GM18907 (cell line): ENCODE measurements around the gene RIC3.

Source experiments
- ATAC-seq: cut with Tn5 transposase; IDR thresholded peaks from one replicate; pipeline ENCODE4 v1.9.1; 2021; ENCODE audit warnings: mild to moderate bottlenecking, moderate library complexity; ENCODE audit not compliant: unreplicated experiment

RIC3 gene

DNA sequence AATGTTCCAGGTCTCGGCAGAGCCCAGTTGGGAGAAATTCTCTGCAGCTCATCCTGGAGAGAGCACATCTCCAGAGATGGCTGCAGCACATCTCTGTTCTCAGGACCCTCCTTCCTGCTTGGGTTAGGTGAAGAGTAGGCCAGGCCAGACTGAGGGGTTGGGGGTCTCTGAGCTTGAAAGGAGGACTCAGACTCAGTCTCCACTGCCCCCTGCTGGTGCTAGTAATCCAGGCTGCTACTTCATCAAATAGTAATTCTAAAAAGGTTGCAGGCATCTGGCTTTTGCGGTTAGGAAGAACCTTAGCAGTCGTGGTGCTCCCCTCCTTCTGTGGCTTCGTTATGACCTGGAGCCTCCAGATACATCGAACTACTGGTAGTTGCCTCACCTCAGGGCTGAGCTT, 78.1 kb downstream of the RIC3 start:
- no peak for ATAC-seq

DNA sequence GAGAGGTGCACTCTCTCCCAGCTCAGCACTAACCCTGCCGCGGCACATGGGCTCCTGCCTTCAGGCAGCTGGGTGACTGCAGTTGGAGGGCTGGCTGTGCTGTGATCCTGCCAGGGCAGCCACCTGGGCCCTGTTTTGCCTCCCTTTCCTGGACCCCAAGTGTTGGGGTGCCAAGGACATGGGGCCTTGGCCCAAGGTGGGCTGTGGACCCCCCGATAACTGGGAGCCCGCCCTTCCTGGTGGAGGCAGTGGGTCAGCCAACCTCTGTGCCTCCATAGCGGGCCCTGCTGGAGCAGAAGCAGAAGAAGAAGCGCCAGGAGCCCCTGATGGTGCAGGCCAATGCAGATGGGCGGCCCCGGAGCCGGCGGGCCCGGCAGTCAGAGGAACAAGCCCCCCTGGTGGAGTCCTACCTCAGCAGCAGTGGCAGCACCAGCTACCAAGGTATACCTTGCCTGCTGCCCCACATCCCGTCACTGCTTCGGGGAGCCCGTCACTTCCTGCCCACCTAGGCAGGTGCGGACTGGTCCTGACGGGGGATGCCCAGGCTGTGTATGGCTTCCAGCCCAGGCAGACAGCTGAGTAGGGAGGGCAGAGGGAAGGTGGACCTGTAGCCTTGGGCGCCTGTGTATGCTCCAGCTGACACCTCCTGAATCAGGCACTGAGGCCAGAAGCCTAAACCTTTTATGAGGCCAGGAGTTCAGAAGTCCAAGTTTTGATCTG, 78.9 kb downstream of the RIC3 start:
- ATAC-seq: no peak

DNA sequence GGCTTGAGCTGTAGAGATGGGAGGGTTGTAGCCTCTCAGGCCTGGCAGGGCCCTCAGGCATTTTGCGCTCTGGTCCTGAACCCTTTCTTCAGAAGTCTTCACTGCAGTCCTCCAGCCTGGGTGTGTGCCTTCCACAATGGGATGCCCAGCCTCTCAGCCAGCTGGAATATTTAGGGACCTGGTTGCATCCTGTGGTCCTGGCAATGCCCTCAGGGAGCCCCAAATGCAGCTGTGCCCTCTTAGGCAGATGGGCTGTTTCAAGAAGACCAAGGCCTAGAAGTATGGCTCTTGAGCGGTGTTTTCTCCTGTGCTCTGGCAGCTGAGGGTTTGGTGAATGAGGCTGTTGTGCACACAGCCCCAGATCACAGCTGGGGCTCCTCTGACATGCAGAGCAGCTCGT, 81.1 kb downstream of the RIC3 start:
- no peak for ATAC-seq

DNA sequence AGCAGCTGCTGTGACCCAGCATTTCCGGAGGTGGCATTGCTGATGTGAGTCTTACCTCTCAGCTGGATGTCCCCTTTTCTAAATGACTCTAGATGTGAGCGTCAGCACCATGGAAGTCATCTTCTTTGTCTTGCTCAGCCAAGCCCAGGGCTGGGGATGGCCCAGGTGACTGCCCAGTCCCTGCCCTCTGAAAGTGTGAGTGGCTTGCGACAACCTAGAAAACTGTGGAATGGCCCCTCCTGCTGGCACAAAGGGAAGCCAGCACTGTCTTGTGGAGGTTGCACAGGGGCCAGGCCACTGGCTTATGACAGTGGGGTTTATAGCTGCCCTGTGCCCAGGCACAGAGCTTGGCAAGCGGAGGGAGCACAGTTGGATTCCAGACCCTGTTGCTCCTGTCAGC, 81.6 kb downstream of the RIC3 start:
- ATAC-seq: no peak

DNA sequence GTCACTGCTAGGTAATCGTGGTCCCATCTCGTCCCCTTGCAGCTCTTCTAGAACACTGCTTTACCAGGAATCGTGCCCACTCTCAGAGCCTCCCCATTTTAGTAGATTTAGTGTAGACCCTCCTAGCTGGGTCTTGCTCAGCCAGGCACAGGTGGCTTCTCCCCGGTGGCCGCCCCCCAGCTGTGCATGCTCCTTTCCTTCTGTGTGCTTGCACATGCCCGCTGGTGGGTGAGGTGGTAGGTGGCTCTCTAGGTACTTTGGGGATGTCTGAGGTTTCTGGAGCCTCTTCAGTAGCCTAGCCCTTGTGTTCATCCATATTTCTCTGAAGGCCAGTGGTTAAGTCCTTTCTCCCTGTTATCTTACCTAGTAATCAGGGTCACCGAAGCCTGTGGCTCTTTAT, 82.3 kb downstream of the RIC3 start:
- no peak for ATAC-seq

DNA sequence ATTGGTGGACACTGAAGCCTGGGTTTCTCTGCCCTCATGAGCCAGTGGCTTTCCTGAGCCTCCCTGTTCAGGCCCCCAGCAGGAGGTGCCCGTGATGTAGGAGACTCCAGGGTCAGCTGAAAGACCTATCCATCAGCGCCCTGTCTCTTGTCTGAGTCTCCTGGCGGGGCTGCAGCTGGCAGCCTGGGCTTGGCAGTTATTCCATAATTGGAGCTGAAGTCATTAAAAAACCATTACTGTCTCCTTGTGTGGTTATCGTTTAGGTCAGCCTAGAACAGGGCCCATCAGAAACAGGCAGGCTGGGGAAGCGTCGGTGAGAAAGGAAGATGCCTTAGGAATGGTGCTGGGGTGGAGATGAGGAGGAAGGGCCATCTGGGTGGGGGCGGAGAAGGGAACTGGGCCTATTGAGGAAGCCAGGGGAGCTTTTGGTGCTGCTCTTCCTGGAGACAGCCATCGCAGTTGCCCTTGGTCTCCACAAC, 82.8 kb downstream of the RIC3 start:
- no peak for ATAC-seq

DNA sequence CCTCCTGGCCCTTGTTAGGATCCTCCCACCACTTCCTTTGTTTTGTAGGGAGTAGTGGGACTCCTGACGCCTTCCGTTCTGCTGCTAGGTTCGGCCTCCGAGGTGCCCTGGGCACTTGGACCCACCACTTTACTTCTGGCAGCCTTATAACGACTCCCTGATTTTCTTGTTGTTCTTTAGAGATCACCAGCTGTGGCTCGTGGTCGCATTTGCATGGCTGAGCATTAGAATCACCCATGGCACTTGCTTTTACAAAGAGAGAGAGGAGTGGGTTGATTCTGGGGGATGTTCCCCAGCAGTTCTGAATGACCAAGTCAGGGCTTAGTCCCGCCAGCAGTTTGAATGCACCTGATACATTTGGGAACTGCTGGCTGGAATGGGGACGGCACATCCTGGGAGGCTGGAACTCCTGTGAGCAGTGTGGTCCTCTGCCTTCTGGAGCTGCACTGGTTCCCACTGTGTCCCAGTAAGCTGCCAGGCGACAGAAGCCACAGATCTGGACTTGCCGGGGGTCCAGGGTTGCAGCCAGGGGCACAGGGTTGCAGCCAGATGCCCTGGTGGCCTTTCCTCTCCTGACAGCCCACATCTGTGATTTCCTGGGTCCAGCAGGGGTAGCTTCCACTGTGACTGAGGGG, 83.7 kb downstream of the RIC3 start:
- no peak for ATAC-seq

DNA sequence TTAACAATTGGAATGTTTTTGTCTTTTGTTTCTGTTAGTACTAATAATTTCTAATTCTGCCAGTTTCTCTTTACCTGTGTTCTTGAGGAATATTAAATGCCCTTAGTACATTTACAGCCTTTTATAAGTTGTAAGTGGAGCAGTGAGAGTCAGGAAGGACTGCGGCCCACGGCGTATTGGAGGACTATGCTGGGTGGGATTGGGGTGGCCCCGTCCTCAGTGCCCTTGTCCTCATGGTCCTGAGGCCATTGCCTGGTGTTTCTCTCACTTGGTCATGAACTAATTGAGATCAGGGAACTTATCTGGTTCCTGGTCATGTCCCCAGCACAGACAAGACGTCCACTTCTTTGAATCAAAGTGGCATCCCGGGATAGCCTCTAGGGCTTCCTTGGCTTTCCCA, 84.5 kb downstream of the RIC3 start:
- no peak for ATAC-seq

DNA sequence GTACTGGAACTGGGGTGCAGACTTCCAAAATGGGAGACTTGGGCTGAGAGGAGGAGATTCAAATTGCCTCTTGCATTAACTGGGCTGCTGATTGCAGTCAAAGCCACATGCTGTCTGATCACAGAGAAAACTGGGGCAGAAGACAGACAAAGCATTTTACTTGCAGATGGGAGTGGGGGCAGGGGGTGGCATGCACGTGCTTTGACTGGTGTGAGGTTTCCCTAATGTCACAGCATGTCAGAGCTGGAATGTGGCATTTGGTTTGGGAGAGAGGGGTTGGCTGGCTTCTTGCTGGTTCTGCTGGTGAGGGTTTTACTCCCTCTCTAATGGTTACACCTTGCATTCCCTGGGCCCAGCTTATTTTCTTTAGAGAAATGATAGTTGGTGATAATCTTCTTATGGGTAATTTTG, 84.9 kb downstream of the RIC3 start:
- no peak for ATAC-seq

DNA sequence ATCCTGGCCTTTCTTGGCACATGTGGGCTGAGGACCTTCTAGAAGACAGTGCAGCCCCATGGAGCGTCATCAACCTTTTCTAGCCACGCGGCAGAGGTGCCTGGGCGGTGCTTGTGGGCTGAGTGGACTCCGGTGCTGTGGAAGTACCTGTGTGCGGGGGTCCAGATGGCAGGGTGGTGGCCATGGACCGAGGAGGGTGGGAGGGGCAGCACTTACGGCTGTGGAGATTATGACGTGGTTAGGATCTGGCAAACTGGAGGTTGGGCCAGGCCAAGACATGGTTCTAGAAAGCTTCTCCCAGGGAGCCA, 85.8 kb downstream of the RIC3 start:
- no peak for ATAC-seq

DNA sequence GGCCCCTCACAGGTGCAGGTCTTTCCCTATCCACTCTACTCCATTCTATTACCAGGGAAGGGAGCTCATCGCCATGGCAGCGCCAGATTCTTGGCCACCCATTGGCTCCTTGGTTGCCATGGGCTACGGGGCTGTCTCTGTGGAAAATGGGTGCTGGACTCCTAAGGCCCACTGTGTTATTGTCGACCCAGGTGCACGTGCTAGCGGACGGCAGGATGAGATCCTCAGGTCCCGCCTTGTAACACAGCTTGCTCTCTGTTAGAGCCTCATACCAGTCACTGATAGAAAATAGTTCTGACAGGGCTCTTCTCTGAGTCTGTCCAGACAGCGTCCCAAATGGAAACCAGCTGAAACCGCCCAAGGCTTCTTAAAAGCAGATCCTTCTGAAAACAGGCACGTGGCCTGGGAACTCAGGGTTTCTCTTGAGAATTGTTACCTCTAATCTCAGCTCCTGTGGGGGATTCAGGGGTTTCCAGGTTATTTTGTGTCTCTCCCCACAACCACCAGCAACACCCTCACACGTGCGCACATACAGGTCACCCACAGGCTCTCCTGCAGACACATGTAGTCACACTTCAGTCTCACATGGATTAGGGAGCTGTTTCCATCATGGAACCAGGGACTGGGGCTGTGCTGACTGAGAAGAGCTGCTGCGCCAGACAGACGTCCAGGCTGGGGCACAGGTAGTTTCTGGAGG, 86.3 kb downstream of the RIC3 start:
- ATAC-seq: no peak

DNA sequence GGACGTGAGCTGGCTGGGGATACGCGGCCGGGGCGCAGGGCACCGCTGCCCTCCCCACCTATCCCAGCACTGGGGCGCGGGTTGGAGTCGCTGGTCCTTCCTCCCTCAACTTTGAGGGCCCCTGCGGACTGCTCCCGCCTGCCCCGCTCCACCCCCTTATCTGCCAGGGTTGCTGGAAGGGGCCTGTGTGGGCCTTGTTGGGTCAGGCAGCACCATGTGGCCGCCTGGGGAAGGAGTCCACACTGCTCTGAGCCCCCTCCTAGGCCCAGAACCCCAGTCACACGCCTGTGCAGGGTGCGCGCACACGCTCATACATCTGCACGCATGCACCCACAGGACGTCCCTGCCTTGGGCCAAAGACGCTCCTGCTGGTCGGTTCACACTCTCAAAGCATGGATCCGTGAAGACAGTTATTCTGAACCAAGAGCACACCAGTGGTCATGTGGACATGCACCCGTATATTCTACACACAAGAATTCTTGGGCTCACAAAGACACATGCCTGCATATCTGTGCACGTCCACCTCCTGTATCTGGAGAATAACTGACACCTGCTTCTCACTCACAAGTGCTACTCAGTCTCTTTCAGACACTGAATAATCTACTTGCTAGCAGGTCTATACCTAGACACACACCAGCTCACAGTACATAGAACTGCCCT, 87.1 kb downstream of the RIC3 start:
- ATAC-seq: no peak

DNA sequence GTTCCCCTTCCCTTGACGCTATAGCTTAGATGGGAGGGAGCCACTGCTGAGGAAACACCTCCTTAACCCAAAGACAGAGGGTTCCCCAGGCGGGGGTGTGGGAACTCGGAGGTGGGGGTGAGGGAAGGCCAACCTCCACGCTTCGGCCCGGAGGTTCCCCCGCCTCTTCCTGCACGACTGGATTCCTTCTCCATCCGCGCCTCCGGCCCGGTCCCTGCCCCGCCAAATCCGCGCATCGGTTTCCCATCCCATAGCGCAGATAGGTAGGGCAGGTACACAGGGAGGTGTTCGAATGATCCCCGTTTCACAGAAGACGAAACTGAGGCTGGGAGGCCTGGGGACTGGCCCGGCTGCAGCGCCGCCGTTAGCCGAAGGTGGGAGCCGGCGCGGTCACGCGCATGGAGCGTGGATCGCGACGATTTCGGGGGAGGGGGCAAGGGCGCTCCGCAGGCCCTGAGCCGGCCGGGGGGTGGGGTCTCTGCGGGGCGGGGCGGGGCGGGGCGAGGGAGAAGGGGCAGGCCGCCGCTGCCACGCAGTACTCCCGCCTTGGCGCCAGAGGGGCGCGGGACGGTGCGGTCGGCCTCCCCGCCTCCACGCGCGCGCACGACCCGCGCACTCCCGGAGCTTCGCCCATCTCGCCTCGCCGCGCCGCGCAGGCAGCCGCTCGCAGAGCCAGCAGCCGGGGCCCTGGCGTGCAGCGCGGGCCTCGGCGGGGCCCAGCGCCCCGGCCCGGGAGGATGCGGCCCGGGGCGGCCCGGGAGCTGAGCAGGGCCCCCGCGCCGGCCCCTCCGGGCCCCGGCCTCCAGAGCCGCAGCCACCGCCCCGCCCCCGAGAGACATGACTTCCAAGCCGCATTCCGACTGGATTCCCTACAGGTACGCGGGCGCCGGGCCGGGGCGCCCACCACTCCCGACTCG, 87.9 kb downstream of the RIC3 start, which contains the start of gene TUB:
TSS of gene TUB (plus strand) at position 538 of the 917 bp plus-strand sequence. CDS start at position 838, 300 bp downstream.
- no peak for ATAC-seq

DNA sequence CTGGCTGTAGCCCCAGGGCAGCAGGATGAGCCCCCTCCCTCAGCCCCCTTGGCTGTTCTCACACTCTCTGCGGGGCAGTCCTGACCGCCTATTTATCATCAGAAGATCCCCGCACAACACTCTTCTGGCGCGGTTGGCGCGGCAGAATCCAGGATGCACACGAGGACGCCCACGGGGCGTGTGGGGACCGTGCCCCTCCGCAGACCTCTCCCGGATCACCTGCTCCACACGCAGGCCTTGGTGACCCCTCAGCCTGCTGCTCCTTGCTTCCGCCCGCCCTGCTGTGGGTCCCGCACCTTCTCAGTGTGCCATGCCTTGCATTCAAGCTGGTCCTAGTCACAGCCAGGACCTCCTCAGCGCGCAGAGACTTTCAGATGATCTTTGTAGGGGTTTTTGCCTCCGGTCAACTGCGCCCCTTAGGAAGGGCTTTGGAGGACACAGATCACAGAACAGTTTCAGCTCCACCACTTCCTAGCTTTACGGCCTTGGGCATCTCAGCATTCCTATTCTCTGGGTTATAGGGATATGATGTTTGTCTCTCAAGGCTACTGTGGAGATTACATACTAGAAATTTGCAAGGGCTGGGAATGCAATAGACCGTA, 88.7 kb downstream of the RIC3 start:
- no peak for ATAC-seq

DNA sequence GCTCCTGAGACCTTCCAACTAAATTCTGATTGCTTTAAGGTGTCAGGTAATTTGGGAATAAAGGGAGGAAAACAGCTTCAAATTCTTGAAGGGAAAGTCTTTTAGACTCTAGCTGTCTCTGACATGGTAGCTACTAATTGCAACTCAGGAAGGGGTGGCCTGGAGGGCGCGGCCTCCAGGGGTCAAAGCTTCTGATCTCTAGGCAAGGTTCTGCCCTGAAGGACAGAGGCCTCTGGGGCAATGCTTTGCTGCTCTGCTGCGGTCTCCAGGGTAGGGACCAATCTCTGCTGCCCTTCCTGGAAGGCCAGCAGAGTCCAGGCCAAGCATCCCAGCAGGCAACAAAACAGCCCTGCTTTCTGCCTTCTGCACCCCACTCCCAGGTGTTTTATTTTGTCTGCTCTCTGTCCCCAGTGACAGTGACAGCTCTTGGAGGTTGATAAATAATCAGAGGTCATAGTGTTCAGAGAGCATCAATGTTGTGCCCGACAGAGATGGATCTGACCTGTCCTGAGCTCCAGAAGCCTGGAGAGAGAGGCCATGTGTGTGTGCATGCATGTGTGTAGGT, 89.6 kb downstream of the RIC3 start:
- ATAC-seq: no peak

DNA sequence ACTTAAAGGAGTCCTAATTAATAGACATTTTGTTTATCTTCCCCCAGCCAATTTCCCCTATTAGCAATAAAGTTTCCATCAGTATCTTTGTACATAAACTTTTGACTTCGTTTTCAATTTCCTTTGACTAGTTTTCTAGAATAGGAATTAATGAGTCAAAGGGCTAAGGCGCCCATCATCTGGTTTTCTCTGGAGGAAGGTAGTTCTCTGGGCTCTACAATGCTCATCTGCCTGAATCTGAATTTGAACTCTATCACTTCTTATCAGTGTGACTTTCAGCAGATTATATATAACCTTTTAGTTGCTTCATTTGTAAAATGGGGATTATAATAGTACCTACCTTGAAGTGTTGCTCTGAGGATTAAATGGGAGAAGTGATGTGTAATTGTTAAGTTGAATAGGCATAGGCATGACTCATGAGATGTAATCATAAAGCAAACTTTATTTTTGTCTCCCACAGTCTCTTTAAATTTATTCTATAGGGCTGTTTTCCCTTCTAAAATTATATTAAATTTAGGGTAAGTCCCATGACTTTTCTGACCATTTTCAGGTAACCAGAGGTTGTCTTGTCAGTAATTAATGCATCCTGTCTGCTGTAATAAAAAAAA, 93.6 kb downstream of the RIC3 start:
- no peak for ATAC-seq

DNA sequence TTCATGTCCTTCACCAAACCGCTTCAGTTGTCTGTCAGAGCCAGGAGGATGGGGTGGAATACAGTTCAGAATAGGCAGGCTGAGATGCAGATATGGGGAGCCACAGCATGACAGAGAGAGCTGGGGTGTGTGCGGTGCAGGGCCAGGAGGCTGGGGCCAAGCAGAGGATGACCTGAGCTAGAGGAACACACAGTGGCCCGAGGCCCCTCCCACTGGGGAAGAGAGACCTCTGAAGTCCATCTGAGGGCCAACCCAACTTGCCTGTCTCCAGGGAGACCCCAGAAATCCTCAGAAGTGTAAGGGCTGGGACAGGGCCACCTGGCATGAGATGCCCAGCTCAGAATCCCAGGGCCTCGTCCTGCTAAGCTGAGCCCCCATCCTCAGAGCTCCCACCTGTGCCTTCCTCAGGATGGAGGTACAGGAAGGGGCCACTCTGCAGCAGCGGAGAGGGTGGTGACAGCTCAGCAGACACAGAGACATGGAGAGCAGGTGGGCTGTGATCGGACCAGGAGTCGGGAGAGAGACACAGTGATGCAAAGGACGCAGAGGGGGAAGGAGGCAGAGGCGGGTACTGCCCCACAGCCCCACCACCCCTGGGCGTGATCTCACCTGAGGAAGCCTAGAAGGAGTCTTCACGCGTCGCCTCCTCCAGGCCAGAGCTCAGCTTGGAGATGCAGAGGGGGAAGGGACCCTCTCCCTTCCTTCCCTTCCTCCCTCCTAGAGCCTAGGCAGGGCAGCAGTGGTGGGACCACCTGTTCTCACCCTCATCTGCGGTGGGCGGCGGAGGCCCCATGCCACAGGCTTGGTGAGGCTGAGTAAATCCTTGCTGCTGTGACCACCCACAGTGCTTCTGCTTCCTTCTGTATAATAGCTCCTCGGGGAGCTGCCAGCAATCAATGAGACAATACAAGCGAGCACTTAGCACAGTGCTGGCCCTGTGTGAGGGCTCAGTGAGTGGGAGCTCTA, 96.9 kb downstream of the RIC3 start:
- ATAC-seq: no peak

DNA sequence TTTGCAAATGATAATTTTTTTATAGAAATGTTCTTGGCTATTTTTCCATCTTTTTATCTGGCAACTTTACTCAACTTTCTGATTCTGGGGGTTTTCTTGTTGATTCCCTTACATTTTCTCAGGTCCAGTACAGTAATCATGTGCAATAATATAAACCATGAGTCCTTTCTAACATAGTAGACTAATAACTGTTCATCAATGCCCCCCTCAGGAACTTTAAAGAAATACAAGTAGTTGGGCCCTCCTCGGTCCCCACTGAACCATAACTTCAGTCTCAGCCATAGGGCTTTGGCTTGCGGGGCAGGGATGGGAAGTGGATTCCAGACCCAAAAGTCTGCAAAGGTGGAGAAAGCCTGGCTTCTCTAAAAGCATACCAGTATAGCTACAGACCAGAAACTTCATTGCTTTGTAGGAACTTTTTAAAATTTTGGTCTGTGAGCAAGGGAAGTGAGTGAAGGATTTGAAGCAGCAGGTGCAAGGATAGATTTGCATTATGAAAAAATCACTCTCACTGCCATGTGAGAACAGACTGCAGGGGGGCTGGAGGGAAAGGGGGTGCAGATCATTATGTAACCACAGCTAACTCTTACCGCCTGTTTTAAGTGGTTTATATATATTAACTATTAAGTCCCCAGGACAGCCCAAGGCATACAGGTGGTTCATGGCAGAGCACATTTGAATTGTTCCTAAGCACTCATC, 98.3 kb downstream of the RIC3 start:
- no peak for ATAC-seq
